AG08396 (cell line): ENCODE measurements around the gene HTR4.

ENCODE experiments used
- DNase-seq: peaks from one replicate; pipeline ENCODE4 v3.0.0; 2012; ENCODE audit warnings: low spot score, mixed read lengths

Gene HTR4

DNA sequence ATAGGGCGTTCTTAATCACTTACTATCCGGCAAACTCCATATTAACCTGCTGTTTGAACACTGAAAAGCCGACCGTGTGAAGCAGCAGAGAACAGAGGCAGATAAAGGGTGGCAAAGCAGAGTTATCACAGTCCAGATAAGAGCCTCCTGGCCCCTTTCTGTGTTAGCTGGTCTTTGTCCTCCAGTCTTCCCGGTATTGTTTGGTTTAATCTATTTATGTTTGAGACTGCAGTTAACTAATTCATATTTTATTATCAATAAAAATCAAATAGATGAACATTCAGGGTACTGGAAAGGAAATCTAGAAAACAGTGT is 6.0 kb upstream of the HTR4 start:
- no peak for DNase-seq

GRCh38 chr5:148659641-148660345 is 5.5 kb upstream of the HTR4 start:
- no peak for DNase-seq

GRCh38 chr5:148653291-148653835 is 964 bp downstream of the HTR4 start:
- DNase-seq, result no peak

DNA sequence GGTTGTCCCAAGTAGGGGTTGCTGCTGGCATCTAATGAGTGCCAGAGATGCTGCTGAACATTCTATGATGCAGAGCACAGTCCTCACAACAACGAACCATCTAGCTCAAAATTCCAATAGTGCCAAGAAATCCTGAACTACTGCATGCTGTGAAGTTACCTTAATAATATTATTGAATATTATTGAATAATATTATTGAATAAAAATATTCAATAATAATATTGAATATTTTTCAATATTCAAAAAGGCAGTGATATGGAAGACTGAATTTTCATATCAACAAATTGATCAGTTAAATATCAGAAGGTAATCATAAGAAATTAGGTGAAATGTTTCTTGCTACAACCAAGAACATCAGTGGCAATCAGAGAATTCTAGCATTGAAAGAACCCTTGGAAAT is 2.8 kb downstream of the HTR4 start:
- DNase-seq, result no peak

DNA sequence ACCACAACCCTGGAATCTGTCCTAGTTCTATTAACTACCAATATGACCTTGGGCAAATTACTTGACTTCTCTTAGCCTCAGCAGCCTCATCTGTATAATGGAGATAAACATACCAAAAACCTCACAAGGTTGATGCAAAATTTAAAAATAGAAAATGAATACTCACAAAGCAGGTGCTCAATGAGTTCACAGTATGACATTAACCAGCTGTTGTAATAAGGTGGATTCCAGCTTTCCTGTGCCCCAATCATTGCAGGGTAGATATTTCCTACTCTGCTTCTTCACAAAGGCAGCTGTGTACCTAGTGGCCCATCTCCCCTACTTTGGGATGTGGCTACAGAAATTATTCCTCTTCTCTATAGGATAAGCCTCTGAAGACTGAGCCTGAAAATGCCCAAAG is 8.8 kb downstream of the HTR4 start:
- no peak for DNase-seq

- no peak for DNase-seq
Measured at GRCh38 chr5:148641735-148642134, 12.6 kb downstream of the HTR4 start.

- DNase-seq, result no peak
Measured at GRCh38 chr5:148640471-148640870, 13.9 kb downstream of the HTR4 start.

GRCh38 chr5:148639081-148639480 is 15.2 kb downstream of the HTR4 start:
- DNase-seq, result no peak

DNA sequence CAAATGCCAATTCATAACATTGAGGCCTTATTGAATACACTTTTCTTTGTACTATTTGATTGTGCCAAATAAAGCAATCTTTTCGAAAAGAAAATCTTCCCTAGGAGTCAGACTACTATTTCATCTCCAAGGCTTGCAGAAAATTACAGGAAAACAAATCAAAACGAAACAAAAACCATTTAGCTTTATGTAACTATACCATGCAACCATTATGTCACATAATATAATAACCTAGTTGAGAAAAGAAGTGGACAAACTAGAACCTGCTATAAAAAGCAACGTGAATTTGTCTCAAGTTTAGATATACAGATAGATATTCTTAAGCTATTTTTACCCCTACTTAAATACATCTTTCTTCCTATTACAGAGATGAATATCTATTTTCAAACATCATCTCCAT is 18.0 kb downstream of the HTR4 start:
- DNase-seq, result no peak

GRCh38 chr5:148635321-148636083 is 18.8 kb downstream of the HTR4 start:
- no peak for DNase-seq

- no peak for DNase-seq
Measured at GRCh38 chr5:148633067-148633377, 21.3 kb downstream of the HTR4 start.

DNA sequence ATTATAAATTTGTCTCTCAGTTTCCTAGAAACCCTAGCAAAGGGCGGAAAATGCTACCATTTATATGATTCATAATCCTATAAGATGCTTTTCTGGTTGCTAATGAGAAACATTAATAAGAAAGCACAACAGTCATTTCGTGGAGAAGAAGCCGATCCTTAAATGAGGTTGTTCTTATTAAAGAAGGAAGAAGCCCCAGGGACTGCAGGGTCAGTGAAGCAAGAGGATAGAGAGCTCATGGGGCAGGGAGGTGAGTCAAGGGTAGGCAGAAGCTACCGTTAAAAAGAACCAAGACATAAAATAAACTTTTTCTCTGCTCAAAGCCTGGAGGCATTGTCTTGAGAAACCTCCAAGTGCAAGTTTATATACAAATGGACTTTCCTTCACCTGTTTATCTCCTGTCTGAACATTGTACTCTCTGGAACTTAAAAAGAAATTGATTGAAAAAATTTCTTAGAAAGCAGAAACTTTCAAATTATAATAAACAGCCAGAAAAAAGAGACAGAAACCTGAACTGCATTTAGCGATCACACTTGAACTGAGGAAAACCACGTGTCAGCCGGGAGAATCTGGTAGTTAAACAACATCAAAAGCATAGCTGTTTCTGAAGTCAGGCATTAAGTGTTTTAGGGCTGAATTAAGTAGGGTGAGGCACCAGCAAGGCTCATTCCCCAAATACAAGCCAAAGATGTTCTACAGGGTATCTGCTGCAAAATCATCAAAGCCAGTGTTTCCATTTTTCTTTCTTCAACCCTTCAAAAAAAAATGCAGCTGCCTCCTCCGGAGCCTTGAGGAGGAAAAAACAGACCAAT is 21.9 kb downstream of the HTR4 start:
- DNase-seq, result no peak

DNA sequence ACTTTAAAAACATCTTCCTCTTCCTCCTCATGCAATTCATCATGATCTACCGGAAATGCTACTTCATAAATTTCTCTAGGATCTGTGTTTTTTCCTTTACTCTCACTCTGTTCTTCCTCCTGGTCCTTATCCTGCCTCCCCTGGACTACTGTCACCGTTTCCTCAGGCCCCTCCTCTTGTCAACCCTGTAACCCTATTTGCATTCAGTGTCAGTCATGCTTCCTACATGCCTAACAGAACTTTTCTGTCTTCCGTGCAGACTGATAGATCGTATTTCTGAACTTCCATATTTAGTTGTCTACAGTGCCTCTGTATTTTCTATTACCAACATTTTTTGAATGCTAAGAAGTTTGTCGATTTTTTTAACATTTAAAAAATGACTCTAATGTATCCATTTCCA is 27.3 kb downstream of the HTR4 start:
- no peak for DNase-seq

- no peak for DNase-seq
Measured at GRCh38 chr5:148626081-148626613, 28.2 kb downstream of the HTR4 start.

DNA sequence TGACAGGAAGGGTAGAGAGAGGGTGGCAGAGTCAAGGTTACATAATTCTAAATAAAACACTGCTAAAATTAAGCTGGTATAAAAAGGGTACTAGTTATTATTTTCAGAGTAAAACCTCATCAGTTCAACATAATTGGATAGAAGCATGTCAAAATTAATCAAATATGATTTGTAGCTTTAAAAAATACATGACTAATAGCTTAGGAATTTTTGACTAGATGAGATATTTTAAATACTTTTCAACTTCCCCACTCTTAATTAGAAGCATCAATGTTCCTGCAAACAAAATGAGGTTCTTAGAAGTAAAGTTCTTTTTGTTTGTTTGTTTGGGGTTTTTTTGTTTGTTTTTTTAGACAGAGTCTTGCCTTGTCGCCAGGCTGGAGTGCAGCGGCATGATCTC is 29.1 kb downstream of the HTR4 start:
- DNase-seq, result no peak

GRCh38 chr5:148623741-148624140 is 30.6 kb downstream of the HTR4 start:
- DNase-seq, result no peak

DNA sequence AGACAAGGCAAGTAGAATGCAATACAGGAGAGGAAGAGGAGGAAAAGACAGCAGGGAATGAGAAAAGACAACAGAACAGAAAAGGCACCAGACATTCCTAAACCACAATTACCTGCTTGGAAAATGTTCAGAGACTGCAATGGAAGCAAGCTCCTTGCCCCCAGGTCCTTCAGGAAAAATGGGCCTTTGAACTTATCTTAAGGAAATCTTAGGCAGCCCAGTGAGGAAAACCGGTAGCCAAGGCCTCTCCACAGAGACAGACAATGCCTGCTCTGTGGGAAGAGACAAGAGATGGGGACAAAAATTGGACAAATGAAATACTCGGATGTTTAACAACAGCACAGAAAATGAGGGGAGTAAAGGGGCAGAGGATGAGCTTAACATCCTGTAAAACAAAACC is 31.2 kb downstream of the HTR4 start:
- no peak for DNase-seq

DNA sequence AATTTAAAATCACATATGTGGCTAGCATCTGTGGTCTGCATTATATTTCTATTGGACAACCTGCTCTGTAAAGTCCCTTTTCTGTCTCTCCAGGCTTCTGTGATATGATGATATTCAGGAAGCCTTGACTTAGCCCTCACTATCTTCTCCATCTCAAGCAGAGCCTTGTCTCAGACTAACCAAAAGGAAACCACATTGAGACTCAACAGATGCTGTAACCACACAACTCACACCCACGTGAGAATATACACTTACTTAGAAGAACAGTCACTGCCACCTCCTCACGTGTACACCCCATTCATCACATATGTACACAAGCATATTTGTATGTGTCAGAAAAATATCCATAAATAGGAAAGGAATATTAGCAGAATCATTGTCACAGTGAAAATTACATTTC is 33.6 kb downstream of the HTR4 start:
- DNase-seq, result no peak

- no peak for DNase-seq
Measured at GRCh38 chr5:148620091-148620490, 34.2 kb downstream of the HTR4 start.

GRCh38 chr5:148619484-148619883 is 34.8 kb downstream of the HTR4 start:
- no peak for DNase-seq

GRCh38 chr5:148615644-148616275 is 38.6 kb downstream of the HTR4 start:
- DNase-seq, result no peak

DNA sequence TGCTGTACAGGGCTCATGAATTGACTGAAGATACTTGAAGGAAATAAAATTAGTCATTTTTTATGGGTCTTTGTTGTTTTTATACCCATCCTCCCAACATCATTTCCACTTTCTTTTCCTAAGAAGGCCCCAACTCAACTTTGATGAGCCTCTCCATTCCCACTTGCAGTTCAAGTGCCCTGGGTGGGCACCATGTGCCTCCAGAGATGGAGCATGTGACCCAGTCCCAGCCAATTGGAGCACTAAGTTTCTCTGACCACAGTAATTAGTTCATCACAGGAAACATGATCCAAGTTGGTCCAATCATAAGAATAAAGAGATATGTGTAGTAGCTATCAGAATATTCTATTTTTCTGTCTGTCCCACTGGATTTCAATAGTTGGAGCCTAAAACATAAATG is 46.9 kb downstream of the HTR4 start:
- DNase-seq, result no peak
